Hepatocyte (in vitro differentiated cells): ENCODE results near the gene ENPP6.

ENCODE experiments used
- EZH2 ChIP-seq: fragments of 200-600 bp; sonication (generic); IDR thresholded peaks from 2 replicates; pipeline ENCODE4 v1.6.1; 2016; ENCODE audit warnings: antibody characterized with exemption, mild to moderate bottlenecking, borderline replicate concordance
- TF ChIP-seq, protein P1 (sequence below): fragments of 200-600 bp; sonication (generic); IDR thresholded peaks from 2 replicates; pipeline ENCODE4 v1.5.1; 2016; ENCODE audit warnings: antibody characterized with exemption, mild to moderate bottlenecking; ENCODE audit not compliant: poor library complexity

DNA sequence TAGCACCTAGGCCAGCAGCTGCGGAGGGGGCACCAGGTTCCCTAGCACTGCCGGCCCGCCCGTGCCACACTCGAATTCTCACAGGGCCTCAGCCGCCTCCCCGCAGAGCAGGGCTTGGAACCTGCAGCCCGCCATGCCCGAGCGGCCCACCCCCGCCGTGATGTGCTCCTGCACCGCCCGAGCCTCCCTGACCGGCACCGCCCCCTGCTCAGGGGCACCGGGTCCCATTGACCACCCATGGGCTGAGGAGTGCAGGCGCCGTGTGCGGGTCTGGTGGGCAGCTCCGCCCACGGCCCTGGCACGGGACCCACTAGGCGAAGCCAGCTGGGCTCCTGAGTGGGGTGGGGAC, 35.4 kb upstream of the ENPP6 start:
- no peak for TF ChIP-seq EZH2
- TF ChIP-seq, protein P1, sequence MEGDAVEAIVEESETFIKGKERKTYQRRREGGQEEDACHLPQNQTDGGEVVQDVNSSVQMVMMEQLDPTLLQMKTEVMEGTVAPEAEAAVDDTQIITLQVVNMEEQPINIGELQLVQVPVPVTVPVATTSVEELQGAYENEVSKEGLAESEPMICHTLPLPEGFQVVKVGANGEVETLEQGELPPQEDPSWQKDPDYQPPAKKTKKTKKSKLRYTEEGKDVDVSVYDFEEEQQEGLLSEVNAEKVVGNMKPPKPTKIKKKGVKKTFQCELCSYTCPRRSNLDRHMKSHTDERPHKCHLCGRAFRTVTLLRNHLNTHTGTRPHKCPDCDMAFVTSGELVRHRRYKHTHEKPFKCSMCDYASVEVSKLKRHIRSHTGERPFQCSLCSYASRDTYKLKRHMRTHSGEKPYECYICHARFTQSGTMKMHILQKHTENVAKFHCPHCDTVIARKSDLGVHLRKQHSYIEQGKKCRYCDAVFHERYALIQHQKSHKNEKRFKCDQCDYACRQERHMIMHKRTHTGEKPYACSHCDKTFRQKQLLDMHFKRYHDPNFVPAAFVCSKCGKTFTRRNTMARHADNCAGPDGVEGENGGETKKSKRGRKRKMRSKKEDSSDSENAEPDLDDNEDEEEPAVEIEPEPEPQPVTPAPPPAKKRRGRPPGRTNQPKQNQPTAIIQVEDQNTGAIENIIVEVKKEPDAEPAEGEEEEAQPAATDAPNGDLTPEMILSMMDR = no peak
